Activated naive CD8-positive, alpha-beta T cell treated with anti-CD3 and anti-CD28 coated beads, Interleukin-2, amount 50 U/mL, for 24 hours (primary cell): ENCODE results near the gene MBNL2.
A peak's percentile ranks its signal among the peaks of the same experiment; 100 is the strongest.

Experiments
- ATAC-seq: fragments of 150-1000 bp; cut with Tn5 transposase; one replicate; pipeline ENCODE4 v1.10.0; 2021
- DNase-seq: peaks from one replicate; pipeline ENCODE4 v3.0.0; 2021
- H3K27ac Mint-ChIP-seq: one replicate; pipeline ENCODE4 v1.8.0; 2021; ENCODE audit warnings: mild to moderate bottlenecking, mixed read lengths
- H3K27me3 Mint-ChIP-seq: one replicate; pipeline ENCODE4 v1.8.0; 2021; ENCODE audit warnings: mixed read lengths
- H3K36me3 Mint-ChIP-seq: one replicate; pipeline ENCODE4 v1.8.0; 2021; ENCODE audit warnings: low read depth, mixed read lengths
- H3K4me1 Mint-ChIP-seq: one replicate; pipeline ENCODE4 v1.8.0; 2021; ENCODE audit warnings: mixed read lengths
- H3K4me3 Mint-ChIP-seq: one replicate; pipeline ENCODE4 v1.8.0; 2021; ENCODE audit warnings: mild to moderate bottlenecking, moderate library complexity, mixed read lengths
- H3K9me3 Mint-ChIP-seq: one replicate; pipeline ENCODE4 v1.8.0; 2021; ENCODE audit warnings: mixed read lengths

Gene MBNL2

GRCh38 chr13:97413694-97414093 is 191.6 kb downstream of the MBNL2 start:
- Mint-ChIP-seq H3K36me3 (no peaks in the 10 kb centered on the region), H3K27me3 (peaks cover 10% of the 10 kb centered on the region), H3K27ac (no peak overlapping the region), H3K4me1 (no peaks in the 10 kb centered on the region), H3K4me3 (no peak overlapping the region), H3K9me3 (no peaks in the 10 kb centered on the region)
- no peak for DNase-seq
- ATAC-seq, result no peak

GRCh38 chr13:97414392-97414791 is 192.3 kb downstream of the MBNL2 start:
- no peak overlapping the region for H3K27ac Mint-ChIP-seq
- H3K27me3 Mint-ChIP-seq, result peaks cover 7% of the 10 kb centered on the region
- no peak for DNase-seq
- no peaks in the 10 kb centered on the region for H3K9me3 Mint-ChIP-seq
- no peaks in the 10 kb centered on the region for H3K36me3 Mint-ChIP-seq
- H3K4me1 Mint-ChIP-seq, result no peaks in the 10 kb centered on the region
- no peak for ATAC-seq
- no peak overlapping the region for H3K4me3 Mint-ChIP-seq

GRCh38 chr13:97417698-97418097 is 195.6 kb downstream of the MBNL2 start:
- Mint-ChIP-seq H3K4me3 (no peak overlapping the region), H3K27me3 (peaks cover 7% of the 10 kb centered on the region), H3K27ac (no peak overlapping the region), H3K36me3 (no peaks in the 10 kb centered on the region), H3K9me3 (peaks cover 4% of the 10 kb centered on the region), H3K4me1 (no peaks in the 10 kb centered on the region)
- ATAC-seq (no peak), DNase-seq (no peak)

- no peak for ATAC-seq
Measured at GRCh38 chr13:97422118-97423054, 200.3 kb downstream of the MBNL2 start.

GRCh38 chr13:97423300-97424045 is 201.3 kb downstream of the MBNL2 start:
- Mint-ChIP-seq H3K27ac (no peak overlapping the region), H3K4me1 (no peaks in the 10 kb centered on the region), H3K36me3 (no peaks in the 10 kb centered on the region), H3K27me3 (peaks cover 3% of the 10 kb centered on the region), H3K9me3 (peaks cover 4% of the 10 kb centered on the region), H3K4me3 (no peak overlapping the region)
- DNase-seq (no peak), ATAC-seq (no peak)

More at GRCh38 chr13:97422118-97423054, 200.3 kb downstream of the MBNL2 start:
- H3K9me3 Mint-ChIP-seq, result peaks cover 4% of the 10 kb centered on the region
- H3K27ac Mint-ChIP-seq, result no peak overlapping the region
- H3K4me3 Mint-ChIP-seq, result no peak overlapping the region
- no peaks in the 10 kb centered on the region for H3K36me3 Mint-ChIP-seq
- no peak for DNase-seq
- H3K27me3 Mint-ChIP-seq, result peaks cover 4% of the 10 kb centered on the region
- no peaks in the 10 kb centered on the region for H3K4me1 Mint-ChIP-seq

- no peaks in the 10 kb centered on the region for H3K36me3 Mint-ChIP-seq
- H3K9me3 Mint-ChIP-seq, result peaks cover 3% of the 10 kb centered on the region
- no peak overlapping the region for H3K4me3 Mint-ChIP-seq
- DNase-seq (no peak), ATAC-seq (no peak)
- no peaks in the 10 kb centered on the region for H3K4me1 Mint-ChIP-seq
- no peak overlapping the region for H3K27ac Mint-ChIP-seq
- peaks cover 4% of the 10 kb centered on the region for H3K27me3 Mint-ChIP-seq
Measured at GRCh38 chr13:97425590-97425989, 203.5 kb downstream of the MBNL2 start.

- H3K9me3 Mint-ChIP-seq, result no peaks in the 10 kb centered on the region
- H3K27me3 Mint-ChIP-seq, result peaks cover 4% of the 10 kb centered on the region
- H3K4me1 Mint-ChIP-seq, result peaks cover 3% of the 10 kb centered on the region
- H3K4me3 Mint-ChIP-seq, result no peak overlapping the region
- DNase-seq, result no peak
- H3K36me3 Mint-ChIP-seq, result no peaks in the 10 kb centered on the region
- no peak overlapping the region for H3K27ac Mint-ChIP-seq
- no peak for ATAC-seq
Measured at GRCh38 chr13:97426695-97427094, 204.6 kb downstream of the MBNL2 start.

GRCh38 chr13:97429681-97430081 is 207.5 kb downstream of the MBNL2 start:
- no peak for ATAC-seq

GRCh38 chr13:97430296-97430695 is 208.2 kb downstream of the MBNL2 start:
- no peaks in the 10 kb centered on the region for H3K9me3 Mint-ChIP-seq
- H3K27ac Mint-ChIP-seq, result no peak overlapping the region

More at GRCh38 chr13:97429681-97430081, 207.5 kb downstream of the MBNL2 start:
- H3K27me3 Mint-ChIP-seq, result peaks cover 5% of the 10 kb centered on the region
- no peak overlapping the region for H3K4me3 Mint-ChIP-seq
- no peaks in the 10 kb centered on the region for H3K36me3 Mint-ChIP-seq
- peaks cover 18% of the 10 kb centered on the region for H3K4me1 Mint-ChIP-seq
- H3K9me3 Mint-ChIP-seq, result no peaks in the 10 kb centered on the region
- no peak for DNase-seq
- no peak overlapping the region for H3K27ac Mint-ChIP-seq

GRCh38 chr13:97431171-97431764 is 209.1 kb downstream of the MBNL2 start:
- H3K36me3 Mint-ChIP-seq, result peaks cover 2% of the 10 kb centered on the region
- peaks cover 32% of the 10 kb centered on the region for H3K4me1 Mint-ChIP-seq
- no peak overlapping the region for H3K27ac Mint-ChIP-seq
- H3K4me3 Mint-ChIP-seq, result peak overlapping the region; percentile 96
- DNase-seq (no peak), ATAC-seq (no peak)
- H3K27me3 Mint-ChIP-seq, result peaks cover 5% of the 10 kb centered on the region
- no peaks in the 10 kb centered on the region for H3K9me3 Mint-ChIP-seq

More at GRCh38 chr13:97430296-97430695, 208.2 kb downstream of the MBNL2 start:
- peaks cover 24% of the 10 kb centered on the region for H3K4me1 Mint-ChIP-seq
- peaks cover 2% of the 10 kb centered on the region for H3K36me3 Mint-ChIP-seq
- peaks cover 5% of the 10 kb centered on the region for H3K27me3 Mint-ChIP-seq
- ATAC-seq, result no peak
- no peak for DNase-seq
- no peak overlapping the region for H3K4me3 Mint-ChIP-seq

GRCh38 chr13:97432232-97432916 is 210.2 kb downstream of the MBNL2 start:
- Mint-ChIP-seq H3K36me3 (peaks cover 2% of the 10 kb centered on the region), H3K27ac (peak overlapping the region; percentile 100), H3K9me3 (no peaks in the 10 kb centered on the region), H3K4me1 (peaks cover 38% of the 10 kb centered on the region), H3K27me3 (peaks cover 5% of the 10 kb centered on the region), H3K4me3 (peak overlapping the region; percentile 96)
- DNase-seq (no peak), ATAC-seq (no peak)

GRCh38 chr13:97432917-97433726 is 211.0 kb downstream of the MBNL2 start:
- Mint-ChIP-seq H3K4me1 (peaks cover 38% of the 10 kb centered on the region), H3K36me3 (peaks cover 2% of the 10 kb centered on the region), H3K27me3 (peaks cover 5% of the 10 kb centered on the region), H3K27ac (peak overlapping the region; percentile 100), H3K4me3 (peak overlapping the region; percentile 96), H3K9me3 (no peaks in the 10 kb centered on the region)
- peak; percentile 96 for DNase-seq
- peak; percentile 89 for ATAC-seq

GRCh38 chr13:97433727-97434396 is 211.7 kb downstream of the MBNL2 start, which contains the start of gene RAP2A:
RAP2A (plus strand) TSS chr13:97434169; CDS start chr13:97434471, 302 bp downstream.
- Mint-ChIP-seq H3K27me3 (peaks cover 3% of the 10 kb centered on the region), H3K9me3 (no peaks in the 10 kb centered on the region), H3K4me3 (peak within 1 kb of the TSS; percentile 96), H3K36me3 (peaks cover 2% of the 10 kb centered on the region), H3K4me1 (peaks cover 38% of the 10 kb centered on the region), H3K27ac (peak within 1 kb of the TSS; percentile 100)
- ATAC-seq, result peak; percentile 64
- DNase-seq, result peak; percentile 88
